WTC11 (cell line): ENCODE results near the gene ZBTB48.

Experiments used
- ATF1 ChIP-seq: sonication (generic); formaldehyde crosslinking; IDR thresholded peaks from 2 replicates; pipeline ENCODE4 v1.8.1; 2023; ENCODE audit warnings: mild to moderate bottlenecking, moderate library complexity, missing genetic modification reagents
- NFATC4 ChIP-seq: fragments of 250-450 bp; sonication (Bioruptor Pico); IDR thresholded peaks from 2 replicates; pipeline ENCODE4 v1.9.0; 2021; ENCODE audit warnings: mild to moderate bottlenecking
- ZNF121 ChIP-seq: sonication (generic); formaldehyde crosslinking; IDR thresholded peaks from 2 replicates; pipeline ENCODE4 v1.8.0; 2023; ENCODE audit warnings: missing genetic modification reagents
- TF ChIP-seq, protein P1 (sequence below): fragments of 250-450 bp; sonication (Bioruptor Pico); IDR thresholded peaks from 2 replicates; pipeline ENCODE4 v2.1.2; 2022; ENCODE audit warnings: mild to moderate bottlenecking, moderate library complexity
- TF ChIP-seq, protein P2 (sequence below): sonication (generic); formaldehyde crosslinking; IDR thresholded peaks from 2 replicates; pipeline ENCODE4 v1.8.1; 2023; ENCODE audit warnings: mild to moderate bottlenecking, missing genetic modification reagents, moderate library complexity
- TF ChIP-seq, protein P3 (sequence below): fragments of 200-600 bp; IDR thresholded peaks from 2 replicates; pipeline ENCODE4 v1.8.0; 2022; ENCODE audit warnings: antibody characterized with exemption

DNA sequence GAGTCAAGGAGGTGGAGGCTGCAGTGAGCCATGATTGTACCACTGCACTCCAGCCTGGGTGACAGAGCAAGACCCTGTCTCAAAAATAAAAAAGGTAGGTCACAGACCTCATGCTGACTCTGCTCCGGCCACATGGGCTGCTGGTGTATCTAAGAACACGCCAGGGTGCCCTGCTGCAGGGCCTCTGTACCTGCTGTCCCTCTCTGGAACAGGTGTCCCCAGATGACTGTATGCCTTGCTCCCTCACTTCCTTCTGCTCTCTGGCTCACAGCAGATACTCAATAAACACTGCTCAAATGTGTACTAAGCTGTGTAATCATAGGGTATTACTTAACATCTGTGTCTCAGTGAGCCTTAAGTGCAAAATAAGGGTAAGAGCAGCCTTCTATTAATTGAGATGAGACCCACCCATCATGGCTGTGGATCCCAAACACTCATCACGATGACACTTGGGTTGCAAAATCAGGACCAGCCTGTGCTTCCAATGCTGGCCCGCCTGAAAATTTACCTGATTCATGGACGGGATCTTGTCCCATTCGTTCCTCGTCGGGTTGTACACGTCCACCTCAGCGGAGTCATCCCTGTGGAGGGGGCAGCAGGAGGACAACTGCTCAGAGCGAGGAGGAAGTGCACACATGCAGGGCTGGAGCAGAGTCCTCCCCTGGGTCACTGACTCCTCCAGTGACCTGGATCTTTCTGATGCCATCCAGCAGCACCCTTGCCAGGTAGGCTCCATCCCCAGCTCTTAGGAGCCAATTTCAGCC, 15.4 kb downstream of the ZBTB48 start:
- TF ChIP-seq ZNF121 (CRISPR knock-in tag), result no peak
- no peak for TF ChIP-seq ATF1 (CRISPR knock-in tag)
- TF ChIP-seq, protein P1, sequence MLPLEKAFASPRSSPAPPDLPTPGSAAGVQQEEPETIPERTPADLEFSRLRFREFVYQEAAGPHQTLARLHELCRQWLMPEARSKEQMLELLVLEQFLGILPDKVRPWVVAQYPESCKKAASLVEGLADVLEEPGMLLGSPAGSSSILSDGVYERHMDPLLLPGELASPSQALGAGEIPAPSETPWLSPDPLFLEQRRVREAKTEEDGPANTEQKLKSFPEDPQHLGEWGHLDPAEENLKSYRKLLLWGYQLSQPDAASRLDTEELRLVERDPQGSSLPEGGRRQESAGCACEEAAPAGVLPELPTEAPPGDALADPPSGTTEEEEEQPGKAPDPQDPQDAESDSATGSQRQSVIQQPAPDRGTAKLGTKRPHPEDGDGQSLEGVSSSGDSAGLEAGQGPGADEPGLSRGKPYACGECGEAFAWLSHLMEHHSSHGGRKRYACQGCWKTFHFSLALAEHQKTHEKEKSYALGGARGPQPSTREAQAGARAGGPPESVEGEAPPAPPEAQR (CRISPR knock-in tag), result no peak
- no peak for TF ChIP-seq NFATC4
- TF ChIP-seq, protein P2, sequence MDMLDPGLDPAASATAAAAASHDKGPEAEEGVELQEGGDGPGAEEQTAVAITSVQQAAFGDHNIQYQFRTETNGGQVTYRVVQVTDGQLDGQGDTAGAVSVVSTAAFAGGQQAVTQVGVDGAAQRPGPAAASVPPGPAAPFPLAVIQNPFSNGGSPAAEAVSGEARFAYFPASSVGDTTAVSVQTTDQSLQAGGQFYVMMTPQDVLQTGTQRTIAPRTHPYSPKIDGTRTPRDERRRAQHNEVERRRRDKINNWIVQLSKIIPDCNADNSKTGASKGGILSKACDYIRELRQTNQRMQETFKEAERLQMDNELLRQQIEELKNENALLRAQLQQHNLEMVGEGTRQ (CRISPR knock-in tag), result no peak
- TF ChIP-seq, protein P3, sequence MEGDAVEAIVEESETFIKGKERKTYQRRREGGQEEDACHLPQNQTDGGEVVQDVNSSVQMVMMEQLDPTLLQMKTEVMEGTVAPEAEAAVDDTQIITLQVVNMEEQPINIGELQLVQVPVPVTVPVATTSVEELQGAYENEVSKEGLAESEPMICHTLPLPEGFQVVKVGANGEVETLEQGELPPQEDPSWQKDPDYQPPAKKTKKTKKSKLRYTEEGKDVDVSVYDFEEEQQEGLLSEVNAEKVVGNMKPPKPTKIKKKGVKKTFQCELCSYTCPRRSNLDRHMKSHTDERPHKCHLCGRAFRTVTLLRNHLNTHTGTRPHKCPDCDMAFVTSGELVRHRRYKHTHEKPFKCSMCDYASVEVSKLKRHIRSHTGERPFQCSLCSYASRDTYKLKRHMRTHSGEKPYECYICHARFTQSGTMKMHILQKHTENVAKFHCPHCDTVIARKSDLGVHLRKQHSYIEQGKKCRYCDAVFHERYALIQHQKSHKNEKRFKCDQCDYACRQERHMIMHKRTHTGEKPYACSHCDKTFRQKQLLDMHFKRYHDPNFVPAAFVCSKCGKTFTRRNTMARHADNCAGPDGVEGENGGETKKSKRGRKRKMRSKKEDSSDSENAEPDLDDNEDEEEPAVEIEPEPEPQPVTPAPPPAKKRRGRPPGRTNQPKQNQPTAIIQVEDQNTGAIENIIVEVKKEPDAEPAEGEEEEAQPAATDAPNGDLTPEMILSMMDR, result no peak
